NCI-H524 treated with DMSO at 0.1 percent for 48 hours (cell line): Measurements from ENCODE around the gene PSMD10.

Experiments
- DNase-seq: peaks from one replicate; lab custom pipeline; 2025; lab: John Stamatoyannopoulos, UW

Gene PSMD10, protein sequence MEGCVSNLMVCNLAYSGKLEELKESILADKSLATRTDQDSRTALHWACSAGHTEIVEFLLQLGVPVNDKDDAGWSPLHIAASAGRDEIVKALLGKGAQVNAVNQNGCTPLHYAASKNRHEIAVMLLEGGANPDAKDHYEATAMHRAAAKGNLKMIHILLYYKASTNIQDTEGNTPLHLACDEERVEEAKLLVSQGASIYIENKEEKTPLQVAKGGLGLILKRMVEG

DNA sequence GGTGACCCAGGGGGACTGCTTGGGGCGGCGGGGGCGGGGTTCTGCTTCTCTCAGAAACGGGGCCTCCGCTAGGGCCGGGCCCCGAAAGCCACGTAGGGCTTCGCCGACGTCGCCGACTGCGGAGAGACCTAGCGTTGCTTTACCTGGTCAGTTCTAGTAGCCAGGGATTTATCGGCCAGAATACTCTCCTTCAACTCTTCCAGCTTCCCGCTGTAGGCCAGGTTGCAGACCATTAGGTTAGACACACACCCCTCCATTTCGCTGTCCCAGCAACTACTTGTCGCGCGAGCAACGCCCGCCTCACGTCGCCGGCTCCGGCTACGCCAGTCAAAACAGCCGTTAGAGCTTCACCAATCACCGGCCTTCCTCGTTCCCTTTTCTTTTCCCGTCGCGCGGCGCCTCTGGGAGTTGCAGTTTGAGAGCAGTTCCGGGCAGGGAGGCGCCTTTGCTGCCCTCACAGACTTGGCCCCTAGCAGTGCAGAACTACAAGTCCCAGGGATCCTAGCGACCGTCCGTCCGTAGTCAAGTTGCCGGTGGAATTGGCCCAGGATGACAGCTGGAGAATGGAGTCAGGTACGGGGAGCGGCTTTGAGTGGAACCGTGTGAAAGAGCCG, at the start of gene PSMD10, which contains the start of gene ATG4A:
Gene PSMD10, minus strand, starts transcription at position 279 of the 614 bp plus-strand sequence. Its CDS starts 22 bp downstream, at position 257.
Gene ATG4A, plus strand, starts transcription at position 515 of the 614 bp plus-strand sequence. Its CDS starts 49 bp downstream, at position 564.
- DNase-seq, result peak; percentile 96

DNA sequence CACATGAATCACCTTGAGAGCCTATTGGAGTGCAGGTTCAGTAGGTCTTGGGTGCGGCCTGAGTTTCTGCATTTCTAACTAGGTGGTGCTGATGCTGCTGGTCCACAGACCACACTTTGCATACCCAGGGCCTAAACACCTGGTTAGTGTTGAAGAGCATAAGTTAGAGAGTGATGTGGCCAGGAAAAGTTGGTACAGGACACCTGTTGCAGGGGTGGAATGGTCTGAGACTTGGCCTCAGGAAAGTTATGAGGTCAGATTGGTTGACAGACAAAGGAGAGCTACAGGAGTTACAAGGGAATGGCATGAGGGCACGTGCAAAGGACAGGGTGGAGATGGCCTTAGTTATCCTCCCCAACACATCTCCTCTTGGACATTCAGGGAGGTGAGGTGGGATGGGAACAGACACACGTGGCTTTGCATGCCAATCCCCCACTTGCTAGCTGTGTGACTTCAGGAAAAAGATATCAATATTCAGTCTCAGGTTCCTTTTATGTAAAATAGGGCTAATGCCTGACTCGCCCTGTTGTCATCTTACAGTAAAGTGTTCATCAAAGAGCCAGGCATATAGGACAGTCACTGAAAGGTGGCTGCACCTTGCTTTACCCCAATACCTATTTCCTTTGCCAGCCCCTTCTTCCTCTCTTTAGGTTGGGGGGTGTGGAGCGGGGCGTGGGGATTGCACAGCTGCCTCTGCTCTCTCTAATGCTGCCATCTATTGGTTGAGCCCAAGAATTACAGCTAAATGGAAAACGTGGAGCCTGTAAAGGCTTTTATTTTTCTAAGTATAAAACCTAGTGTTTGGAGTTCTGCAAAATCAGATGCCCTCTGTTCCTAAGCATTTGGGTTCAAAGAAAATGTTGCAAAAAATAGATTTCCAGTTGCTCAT, 47.7 kb upstream of the PSMD10 start:
- DNase-seq, result no peak

DNA sequence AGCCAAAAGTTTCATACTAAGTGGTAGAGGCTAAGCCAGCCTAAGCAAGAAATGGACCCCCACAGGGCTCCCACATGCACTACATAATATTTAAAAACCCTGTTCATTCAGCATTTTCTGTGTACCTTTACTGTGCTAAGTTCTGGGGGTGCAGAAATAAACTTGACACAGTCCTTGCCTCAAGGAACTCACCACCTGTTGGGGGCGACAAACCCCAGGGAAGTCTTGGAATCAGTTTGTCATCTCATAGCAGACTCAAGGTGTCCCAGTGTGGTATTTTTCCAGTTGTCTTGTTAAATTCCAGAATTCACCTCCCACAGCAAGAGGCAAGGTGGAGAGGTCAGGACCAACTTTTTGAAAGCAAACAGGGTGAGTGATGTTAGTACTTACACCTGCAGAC, 43.4 kb upstream of the PSMD10 start:
- DNase-seq, result no peak

DNA sequence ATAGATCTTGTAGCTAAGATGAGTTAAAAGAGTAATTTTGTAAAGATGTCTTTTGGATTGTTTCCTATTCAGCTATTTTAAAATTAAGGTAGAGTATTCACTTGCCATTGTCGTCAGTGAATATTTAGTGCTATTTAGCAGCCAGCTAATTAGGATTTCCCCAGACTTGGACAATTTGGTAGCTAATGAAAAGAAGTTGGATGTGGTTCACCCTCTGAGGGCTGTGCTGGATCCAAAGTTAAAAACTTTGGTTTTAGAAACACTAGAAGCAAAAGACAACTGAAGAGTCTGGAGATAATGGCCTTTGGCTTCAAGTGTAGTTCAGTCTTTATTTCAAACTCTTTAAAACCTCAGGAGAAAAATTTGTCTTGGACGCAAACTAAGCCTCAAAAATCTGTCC, 41.5 kb upstream of the PSMD10 start:
- DNase-seq, result no peak

DNA sequence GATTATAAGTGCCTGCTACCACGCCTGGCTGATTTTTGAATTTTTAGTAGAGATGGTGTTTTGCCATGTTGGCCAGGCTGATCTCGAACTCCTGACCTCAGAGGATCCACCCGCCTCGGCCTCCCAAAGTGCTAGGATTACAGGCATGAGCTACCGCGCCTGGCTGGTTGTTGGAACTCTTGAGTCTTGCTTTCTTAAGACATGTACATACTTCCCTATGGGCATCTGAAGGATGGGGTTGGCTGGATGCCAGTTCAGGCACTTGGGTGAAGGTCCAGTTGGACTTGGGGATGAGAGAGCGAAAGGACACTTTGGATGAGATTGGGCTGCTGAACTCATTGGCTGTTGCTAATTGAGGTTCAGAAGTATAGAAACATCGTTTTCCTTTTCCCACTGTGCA, 40.7 kb upstream of the PSMD10 start:
- DNase-seq, result no peak

DNA sequence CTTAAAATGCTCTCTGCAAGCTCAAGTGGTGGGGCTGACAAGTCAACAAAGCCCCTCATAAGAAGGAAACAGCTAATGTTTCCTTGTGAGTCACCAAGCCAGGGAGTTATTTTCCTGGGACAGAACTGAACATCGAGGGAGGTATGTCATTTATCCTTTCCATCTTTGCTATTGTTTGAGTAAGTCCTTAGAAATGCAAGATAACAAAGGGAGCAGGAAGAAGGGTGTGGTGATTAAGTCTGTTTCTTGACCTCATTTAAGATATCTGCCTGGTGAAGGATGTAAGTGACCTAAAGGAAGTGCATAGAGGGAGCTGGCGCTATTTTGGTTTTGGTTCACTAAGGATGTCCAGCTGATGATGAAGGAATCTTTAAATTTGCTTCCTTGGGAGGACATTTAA, 40.1 kb upstream of the PSMD10 start:
- DNase-seq, result no peak

DNA sequence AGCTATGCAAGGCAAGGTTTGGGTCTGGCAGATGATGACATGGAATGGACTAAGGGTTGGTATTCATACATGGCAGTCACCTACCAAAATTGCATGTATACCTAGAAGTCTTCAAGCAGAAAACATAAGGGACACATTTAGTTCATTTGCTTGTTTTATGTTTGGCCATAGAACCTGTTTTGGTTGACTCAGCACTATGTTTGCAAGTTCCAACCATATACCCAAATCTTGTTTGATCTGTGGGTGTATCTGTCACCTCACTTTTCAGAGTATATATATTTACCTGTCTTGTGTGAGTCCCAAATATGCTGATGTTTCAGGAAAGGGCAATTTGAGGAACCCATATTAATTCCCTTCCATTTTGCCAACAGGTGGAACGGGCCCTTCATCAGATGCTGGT, 39.5 kb upstream of the PSMD10 start:
- no peak for DNase-seq

DNA sequence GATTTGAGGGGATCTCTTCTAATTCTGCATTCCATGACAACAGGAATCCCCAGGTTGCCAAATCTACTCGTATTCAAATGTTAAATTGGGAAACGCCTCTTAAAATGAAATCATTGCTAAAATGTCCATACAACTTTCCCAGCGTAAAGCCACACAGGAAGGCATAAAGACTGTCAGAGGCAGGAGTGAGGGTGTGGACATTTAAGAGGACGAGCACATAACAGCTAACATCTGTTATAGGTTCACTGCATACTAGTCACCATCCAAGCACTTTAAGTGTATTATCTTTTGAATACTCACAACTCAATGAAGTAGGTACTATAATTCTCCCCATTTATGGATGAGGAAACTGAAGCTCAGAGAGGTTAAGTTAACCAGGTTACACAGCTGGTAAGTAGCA, 35.8 kb upstream of the PSMD10 start:
- DNase-seq, result no peak

DNA sequence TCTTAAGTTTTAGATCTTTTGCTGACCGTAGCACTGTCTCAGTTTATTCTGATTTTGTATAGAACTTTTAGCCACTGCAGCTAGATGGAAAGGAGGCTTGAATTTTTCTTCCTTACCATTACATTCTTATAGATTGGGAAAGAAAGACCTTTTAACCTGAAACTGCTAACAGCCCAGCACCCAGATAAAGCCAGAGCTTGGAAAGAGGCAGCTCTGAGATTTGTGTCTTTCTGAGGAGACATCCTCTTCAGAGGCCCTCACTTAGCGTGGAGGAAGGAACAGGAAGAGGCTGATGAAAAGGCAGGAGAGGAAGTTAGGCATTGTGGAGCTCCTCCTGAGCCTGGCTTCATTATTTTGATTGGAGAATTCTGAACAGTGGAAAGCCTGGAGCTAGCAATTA, 35.3 kb upstream of the PSMD10 start:
- no peak for DNase-seq

DNA sequence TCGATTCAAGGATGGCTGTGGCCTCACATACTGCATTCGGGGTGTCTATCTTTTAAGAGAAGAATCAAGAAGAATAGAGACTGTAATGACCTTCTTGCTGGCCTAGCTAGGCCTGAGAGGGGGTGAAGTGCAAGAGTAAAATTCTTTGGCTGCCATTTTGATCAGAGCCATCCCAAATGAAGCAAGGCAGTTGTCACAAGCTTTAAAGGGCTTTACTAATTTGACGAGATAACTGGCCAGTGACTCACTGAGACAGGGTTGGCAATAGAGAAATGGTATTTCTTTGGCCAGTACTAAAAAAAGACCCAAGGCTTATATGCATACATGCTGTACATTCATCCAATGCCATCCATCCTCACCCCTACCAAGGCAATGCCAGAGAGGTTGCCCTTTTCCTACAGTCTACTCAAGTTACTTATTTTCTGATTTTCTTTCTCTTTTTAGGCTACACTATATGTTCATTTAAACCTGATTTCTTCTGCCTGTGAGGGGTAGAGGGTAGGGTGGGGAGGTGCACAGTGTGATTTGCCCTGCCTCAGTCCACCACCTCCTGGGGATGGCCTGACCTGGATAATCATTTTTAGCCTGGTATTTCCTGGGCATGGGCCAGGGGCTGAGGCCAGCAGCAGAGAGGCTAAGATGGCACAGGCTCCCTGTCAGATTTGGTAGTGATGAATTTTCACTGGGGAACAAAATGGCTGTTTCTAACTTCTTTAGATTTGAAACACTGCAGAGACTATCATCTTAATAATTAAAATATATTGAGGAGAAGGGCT, 32.4 kb upstream of the PSMD10 start:
- DNase-seq, result no peak

DNA sequence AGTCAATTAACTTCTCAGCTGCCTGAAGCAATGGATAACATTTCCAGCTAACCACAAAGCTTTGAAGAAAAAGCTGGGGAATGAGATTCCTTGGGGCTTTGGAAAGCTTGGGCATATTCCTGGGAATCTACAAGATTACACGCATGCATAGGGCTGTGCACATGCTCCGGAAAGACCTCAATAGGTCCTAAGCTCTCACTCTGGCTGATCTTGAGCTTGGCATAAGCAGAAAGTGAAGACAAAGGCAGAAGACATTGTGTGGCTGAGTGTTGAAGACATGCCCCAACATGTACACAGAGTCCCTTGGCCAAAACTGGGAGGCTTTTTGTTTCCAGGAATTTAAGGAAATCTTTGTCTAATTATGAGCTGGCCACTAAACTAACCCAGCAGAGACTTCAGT, 31.4 kb upstream of the PSMD10 start:
- no peak for DNase-seq

DNA sequence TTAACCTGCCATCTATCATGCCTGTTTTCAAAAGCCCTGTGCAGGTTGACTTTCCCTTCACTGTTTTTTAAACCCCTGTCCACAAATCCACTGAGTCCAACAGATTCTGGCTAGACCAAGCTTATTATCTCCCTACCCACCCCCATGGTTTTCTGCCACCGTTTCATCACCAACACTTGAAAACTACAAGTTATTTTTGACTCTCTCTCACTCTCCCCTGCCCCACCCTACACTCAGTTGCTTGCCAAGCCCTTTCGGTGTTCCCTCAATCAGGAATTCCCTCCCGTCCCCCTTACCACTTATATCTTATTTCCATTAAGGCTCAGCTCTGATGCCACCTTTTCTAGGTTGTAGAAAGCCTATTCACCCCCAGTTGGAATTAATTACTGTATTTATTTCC, 29.9 kb upstream of the PSMD10 start:
- no peak for DNase-seq

DNA sequence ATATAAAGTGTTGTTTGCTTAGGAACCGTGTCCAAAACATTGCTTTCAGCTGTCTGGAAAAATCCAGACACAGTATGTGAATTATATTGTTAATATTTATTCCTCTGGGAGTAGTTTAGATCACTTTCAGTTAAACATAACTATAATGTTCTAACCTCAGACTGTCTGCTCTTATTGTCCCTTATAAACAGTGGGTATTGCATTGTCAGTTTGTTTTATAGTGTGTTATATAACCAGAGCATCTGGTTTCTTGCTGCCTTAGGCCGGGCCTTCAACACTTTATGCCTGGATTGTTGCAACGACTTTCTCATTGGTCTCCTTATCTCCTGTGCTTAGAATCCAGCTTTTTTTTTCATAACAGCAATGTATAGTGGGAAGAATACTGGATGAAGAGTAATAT, 26.6 kb upstream of the PSMD10 start:
- no peak for DNase-seq

DNA sequence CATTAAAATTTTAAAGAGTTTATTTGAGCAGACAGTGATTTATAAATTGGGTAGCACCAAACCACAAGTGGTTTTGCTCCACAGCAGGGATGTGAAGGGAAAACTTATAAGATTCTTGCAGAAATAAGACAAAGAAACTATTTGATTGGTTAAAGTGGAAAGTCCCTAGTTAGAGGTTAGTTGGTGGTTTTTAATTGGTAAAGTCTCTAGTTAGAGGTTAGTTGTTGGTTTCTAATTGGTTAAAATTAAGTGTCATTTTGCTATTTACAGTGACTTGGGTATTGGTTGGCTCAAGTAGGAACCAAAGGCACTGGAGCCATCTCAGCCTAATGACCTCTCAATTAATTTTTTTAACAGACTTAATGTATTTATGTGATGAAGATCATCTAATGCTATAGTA, 23.2 kb upstream of the PSMD10 start:
- DNase-seq, result no peak

DNA sequence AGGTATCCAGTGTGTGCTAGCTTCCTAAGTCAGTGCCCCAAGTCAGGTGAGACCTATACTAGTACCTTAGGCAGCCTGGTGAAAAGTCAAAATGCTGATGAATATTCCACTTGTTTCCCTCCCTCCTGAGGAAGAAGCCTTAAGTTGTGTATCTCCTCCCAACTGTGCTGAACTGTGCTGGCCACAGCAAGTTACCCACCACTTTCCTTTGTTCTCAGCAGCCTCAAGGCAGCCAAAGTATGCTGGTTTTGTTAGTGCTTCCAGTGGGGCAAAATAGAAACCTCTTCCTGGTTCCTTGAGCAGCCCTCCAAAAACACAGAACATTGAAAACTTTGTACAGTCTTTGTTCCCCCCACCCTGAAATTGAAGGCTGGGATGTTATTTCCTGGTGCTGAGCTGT, 14.1 kb upstream of the PSMD10 start:
- no peak for DNase-seq

DNA sequence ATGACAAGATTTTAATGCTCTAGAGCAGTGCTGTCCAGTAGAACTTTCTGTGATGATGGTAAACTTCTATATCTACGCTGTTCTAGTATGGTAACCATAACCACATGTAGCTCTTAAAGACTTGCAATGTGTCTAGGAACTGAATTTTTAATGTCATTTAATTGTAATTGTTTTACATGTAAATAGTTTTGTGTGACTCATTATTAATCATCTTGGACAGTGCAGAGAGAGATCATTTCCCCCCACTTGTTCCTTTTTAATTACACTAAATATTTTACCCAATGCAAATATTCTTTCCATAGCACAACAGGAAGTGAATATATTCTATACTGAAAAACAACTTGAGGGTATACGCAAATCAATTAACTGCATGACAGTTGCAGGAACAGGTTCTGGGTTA, 6.0 kb upstream of the PSMD10 start:
- DNase-seq, result no peak

DNA sequence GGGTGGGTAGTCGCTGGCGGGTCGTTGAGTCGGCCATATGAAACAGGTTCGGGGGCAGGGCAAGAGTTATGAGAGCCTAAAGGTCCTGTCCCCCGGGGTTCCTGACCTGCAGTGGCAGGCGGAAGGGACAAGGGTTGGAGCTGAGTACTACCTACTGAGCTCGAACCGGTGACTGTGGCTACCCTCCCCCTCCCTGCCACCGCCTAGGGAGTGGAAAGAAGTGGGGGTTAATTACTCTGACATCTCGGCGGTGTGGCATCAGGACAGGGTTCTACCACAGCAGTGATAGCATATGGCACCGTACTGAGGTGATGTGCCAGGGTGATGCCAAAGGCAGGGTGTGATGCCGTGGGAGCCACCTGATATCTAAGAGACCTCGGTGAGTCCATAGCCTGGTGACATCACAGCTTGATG, 543 bp upstream of the PSMD10 start:
- DNase-seq, result no peak

DNA sequence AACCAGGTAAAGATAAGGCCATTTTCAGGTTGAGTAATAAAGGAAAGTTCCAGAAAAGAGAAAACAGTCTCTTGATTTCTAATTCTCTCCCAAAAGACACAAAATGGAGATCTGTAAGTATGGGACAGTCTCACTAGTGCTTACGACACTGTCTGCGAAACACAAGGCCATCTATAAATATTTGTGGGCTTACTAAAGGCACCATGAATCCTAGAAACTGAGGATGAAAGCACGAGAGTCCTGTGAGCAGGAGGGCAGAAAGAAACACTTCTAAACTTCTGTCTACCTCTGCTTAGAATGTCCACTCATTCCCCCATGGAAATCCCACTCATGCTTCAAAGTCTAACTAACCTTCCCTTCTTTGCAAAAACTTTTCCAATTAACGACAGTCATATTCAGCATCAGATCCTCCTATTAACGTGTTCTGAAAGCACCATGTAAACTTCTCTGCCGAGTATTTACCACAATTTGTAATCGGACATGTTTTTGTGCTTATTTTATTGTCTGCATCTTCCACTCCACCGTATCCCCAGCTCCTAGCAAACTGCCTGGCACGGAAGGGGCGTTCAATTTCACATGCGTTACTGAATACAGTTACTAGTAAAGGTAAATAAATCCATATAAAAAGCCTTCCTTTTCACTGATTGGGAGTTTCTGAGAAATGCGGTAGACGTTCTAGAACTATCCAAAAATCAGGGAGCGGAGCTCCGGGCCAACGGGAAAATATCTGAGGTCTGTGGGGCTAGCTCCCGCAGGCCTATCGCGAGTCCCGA, 665 bp downstream of the PSMD10 start:
- DNase-seq, result no peak

DNA sequence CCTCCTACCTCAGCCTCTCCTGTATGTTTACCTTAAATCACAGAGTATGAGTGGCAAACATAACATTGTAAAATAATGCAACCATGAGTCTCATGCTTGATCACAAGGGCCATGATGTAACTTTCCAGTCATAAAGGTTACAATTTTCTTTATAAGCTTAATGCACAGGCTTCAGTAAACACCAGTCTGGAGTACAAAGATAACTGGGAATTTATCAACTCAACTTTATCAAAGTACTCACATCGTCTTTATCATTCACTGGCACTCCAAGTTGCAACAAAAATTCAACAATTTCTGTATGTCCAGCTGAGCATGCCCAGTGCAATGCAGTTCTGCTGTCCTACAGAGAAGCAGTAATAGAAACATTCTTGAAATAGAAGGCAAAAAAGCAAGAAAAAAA, 2.8 kb downstream of the PSMD10 start:
- DNase-seq, result no peak

DNA sequence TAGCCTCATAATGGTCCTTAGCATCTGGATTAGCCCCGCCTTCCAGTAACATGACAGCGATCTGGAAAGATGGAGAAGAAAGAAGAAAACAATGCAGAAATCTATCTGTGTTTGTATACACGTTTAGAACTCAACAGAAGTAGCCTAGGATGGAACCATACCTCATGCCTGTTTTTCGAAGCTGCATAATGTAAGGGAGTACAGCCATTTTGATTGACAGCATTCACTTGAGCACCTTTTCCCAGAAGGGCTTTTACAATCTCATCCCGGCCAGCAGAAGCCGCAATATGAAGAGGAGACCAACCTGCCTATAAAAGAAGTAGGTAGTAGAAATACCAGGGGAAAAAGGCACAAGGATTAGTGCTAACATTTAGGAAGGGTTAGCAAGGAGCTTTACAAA, 3.5 kb downstream of the PSMD10 start:
- no peak for DNase-seq

DNA sequence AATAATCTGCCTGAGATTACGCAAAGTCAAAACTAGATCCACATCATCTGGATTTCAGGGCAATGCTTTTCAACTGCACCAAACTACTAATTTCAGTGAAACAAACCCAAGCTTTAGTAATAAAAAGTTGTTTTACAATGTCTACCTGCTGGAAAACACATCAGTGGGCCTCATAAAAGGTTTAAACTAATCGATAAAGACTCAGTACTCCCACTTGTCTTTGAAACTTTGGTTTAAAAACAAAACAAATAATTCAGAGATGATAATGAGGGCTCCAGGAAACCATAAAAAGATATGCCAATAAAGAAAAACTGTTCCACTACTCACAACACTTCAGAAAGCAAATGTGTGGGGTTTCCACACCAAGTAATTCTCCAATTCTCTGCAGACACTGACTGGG, 10.2 kb downstream of the PSMD10 start:
- no peak for DNase-seq

DNA sequence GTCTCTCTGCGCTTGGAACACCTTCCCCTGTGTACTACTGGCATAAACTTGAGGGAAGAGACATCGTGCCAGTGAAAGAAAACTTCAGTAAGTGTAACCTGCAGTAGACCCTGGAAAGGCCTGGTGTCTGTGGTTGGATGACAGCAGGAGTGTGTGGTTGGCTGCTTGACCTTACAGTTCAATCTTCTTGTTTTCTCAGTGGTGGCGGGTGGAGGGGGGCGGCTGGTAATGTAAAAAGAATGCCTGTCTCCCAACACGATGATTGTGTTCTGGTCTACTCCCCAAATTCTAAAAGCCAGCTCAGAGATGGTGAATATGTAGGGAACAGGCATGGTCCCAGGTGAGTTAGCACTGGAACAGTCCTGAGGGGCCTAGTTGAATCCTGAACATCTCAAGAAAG, 18.6 kb downstream of the PSMD10 start:
- DNase-seq, result no peak
